ENCODE data around the gene SUCO.
"Not testable (repeated sequence)": the region's sequence is repeated elsewhere in the genome, so short reads cannot be mapped to it uniquely, and the experiment has no call there.

The SUCO gene

DNA sequence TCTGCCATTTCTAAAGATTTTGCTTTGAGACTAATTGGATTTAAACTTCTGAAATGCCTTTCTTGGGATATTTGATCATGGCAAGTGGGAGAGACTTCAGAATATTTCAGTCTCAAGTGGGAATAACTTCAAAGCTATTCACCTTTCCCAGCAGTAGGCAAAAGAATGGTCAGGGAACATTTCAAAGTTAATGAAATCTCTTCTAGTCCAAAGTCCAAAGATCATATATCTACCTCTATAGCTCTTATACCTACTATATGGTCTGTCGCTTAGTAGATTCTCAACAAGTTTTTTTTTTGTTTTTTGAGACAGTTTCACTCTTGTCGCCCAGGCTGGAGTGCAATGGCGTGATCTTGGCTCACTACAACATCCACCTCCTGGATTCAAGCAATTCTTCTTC lies 44.6 kb upstream of the SUCO start:
- TF ChIP-seq, protein P1, sequence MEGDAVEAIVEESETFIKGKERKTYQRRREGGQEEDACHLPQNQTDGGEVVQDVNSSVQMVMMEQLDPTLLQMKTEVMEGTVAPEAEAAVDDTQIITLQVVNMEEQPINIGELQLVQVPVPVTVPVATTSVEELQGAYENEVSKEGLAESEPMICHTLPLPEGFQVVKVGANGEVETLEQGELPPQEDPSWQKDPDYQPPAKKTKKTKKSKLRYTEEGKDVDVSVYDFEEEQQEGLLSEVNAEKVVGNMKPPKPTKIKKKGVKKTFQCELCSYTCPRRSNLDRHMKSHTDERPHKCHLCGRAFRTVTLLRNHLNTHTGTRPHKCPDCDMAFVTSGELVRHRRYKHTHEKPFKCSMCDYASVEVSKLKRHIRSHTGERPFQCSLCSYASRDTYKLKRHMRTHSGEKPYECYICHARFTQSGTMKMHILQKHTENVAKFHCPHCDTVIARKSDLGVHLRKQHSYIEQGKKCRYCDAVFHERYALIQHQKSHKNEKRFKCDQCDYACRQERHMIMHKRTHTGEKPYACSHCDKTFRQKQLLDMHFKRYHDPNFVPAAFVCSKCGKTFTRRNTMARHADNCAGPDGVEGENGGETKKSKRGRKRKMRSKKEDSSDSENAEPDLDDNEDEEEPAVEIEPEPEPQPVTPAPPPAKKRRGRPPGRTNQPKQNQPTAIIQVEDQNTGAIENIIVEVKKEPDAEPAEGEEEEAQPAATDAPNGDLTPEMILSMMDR (IDR thresholded peaks at IDR 0.05; ENCODE audit: low read depth, low read length), result no peak

DNA sequence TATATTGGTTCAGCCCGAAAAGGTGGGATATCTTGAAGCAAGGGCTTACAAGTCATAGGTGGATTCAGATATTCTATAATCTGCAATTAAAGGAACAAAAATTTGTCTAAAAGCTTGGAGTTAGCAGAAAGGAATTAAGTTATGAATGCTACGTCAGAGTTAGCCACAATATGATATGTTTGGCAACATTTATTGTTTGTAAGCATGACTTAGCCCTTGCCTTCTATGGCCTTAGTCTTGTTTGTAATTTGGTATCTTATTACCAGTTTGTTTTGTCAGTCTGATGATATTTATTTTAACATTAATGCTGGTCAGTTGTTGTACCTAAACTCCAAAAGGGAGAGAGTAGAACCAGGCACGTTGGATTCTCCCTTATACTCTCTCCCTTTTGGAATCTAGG lies 43.1 kb upstream of the SUCO start:
- no peak overlapping the region for H3K4me3 ChIP-seq (ENCODE audit: low read depth, low read length)
- TF ChIP-seq, protein P1 (IDR thresholded peaks at IDR 0.05; ENCODE audit: low read depth, low read length), result no peak

More for the DNA sequence above, 44.6 kb upstream of the SUCO start:
- H3K4me3 ChIP-seq (ENCODE audit: low read depth, low read length), result no peak overlapping the region

DNA sequence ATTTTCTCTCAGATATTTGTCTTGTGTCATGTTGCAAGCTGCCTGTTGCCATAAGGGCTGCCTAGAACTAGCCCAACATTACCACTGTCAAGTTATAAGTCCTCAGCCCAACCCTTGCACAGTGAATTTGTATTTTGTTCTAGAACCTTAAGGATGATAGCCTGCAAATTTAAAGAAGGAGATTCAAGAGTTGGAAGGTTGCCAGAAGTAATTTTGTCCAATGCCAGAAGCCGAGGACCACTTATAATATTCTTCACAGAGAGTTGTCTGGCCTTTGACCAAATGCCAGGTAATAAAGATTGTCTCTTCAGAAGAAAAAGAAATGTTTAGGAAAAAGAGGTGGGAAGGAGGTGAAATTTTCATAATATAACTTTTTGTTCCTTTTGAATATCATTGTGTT lies 40.5 kb upstream of the SUCO start:
- TF ChIP-seq, protein P1 (IDR thresholded peaks at IDR 0.05; ENCODE audit: low read depth, low read length), result no peak
- H3K4me3 ChIP-seq (ENCODE audit: low read depth, low read length), result no peak overlapping the region

DNA sequence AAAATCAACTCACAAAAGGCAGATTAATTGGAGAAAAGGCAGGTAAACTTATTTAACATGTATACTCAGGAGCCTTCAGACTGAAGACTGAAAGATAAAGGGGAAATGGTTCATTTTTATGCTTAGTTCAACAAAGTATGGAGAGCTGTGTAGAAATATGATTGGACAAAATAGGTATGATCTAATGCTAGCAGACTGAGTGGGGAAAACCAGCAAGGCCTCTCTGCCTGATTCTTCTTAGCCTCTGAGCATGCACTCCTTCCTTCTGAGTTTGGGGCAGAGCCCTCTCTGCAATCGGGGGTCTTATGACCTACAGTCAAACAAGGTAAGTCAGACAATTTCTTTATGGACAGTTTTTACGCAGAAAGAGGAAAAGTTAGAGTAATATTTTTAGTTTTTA lies 38.8 kb upstream of the SUCO start:
- no peak overlapping the region for H3K4me3 ChIP-seq (ENCODE audit: low read depth, low read length)
- TF ChIP-seq, protein P1 (IDR thresholded peaks at IDR 0.05; ENCODE audit: low read depth, low read length), result no peak

DNA sequence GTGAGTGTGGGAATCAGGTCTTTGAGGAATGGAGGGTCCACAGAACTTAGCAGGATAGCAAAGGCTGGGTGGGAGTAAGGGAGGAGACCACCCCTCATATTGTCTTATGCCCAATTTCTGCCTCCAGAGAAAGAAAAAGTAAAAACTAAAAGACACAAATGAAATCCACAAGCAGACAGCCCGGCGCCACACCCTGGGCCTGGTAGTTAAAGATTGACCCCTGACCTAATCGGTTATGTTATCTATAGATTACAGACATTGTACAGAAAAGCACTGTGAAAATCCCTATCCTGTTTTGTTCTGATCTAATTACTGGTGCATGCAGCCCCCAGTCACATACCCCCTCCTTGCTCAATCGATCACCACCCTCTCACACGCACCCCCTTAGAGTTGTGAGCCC lies 36.8 kb upstream of the SUCO start:
- H3K4me3 ChIP-seq (ENCODE audit: low read depth, low read length), result not testable (repeated sequence)

DNA sequence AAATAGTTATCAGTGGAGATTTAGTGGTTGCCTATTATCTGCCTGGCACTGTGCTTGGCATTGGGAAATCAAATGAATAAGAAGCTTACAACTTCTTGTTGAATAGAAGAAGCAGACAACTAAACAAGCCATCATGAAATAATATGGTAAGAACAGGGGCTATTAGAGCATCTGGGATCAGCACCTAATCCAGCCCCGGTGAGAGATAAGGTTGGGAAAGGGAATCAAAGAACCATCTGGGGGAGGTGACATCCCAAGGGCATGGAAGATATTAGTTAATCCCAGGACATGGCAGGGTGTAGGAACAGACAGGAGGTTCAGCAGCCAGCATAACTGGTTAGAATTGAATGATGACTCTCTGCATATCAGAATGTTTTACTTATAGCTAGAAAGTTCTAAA lies 36.3 kb upstream of the SUCO start:
- TF ChIP-seq, protein P1 (IDR thresholded peaks at IDR 0.05; ENCODE audit: low read depth, low read length), result no peak
- no peak overlapping the region for H3K4me3 ChIP-seq (ENCODE audit: low read depth, low read length)

DNA sequence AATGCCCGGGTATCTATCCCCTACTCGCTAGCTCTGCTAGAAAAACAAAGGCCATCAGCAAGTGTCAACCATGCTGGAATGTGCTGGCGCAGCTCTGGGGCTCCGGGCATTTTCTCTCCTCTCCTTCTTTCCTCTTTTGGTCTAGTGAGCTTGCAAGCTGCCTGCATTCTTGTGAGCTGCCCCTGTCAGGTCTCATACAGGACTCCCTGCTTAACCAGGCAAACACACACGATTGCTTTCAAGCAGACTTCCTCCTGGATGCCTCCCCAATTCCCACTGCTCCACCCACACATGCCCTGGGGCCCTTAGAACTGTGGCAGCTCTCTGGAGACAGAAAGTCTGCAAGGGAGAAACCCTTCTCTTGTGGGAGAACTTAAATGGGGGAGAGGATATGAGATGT lies 35.7 kb upstream of the SUCO start:
- TF ChIP-seq, protein P1 (IDR thresholded peaks at IDR 0.05; ENCODE audit: low read depth, low read length), result no peak
- no peak overlapping the region for H3K4me3 ChIP-seq (ENCODE audit: low read depth, low read length)

DNA sequence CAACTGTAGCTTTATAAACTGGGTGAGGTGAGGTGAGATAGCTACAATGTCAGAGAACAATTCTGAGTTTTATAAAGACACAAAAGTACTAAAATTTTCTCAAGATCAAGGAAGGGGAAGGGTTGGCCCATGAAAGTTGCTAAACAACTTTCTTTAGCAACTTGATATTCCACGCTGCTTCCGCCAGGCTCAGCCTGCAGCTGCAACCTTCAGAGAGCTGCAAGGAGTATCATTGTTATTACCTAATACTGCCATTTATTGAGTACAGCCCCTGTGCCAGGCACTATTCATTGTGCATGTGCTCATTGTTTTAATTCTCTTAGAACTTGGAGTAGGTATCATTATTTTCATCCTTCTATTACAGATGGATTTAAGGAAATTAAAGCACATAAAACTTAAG lies 34.1 kb upstream of the SUCO start:
- TF ChIP-seq, protein P1 (IDR thresholded peaks at IDR 0.05; ENCODE audit: low read depth, low read length), result no peak
- no peak overlapping the region for H3K4me3 ChIP-seq (ENCODE audit: low read depth, low read length)
